ENCODE measurements around the gene ADGRV1. TPM values are rescaled to one million over a fixed set of nuclear protein-coding genes. Genes with fewer than 3 reads are reported as not detected.

ADGRV1 gene
- total RNA-seq, 1 donor from 2014 or later: 10.0 TPM

DNA sequence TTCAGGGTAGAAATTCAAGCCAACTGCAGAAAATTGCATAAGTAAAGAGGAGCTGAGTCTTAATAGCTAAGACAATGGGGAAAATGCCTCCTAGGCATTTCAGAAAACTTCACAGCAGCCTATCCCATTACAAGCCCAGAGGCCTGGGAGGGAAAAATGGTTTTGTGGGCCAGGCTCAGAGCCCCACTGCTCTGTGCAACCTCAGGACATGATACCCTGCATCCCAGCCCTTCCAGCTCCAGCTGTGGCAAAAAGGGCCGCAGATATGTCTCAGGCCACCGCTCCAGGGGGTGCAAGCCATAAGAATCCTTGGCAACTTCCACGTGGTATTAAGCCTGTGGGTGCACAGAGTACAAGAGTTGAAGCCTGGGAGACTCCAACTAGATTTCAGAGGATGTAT is 437.5 kb downstream of the ADGRV1 start:
- no peak overlapping the region for H3K27ac Mint-ChIP-seq (ENCODE audit: unreplicated experiment)
- Histone ChIP-seq H3K9ac (ENCODE audit: low read length) (no peak overlapping the region), H3K4me1 (ENCODE audit: insufficient read depth, low read length) (no peaks in the 10 kb centered on the region), H3K36me3 (ENCODE audit: insufficient read depth, low read length) (no peaks in the 10 kb centered on the region), H3K27me3 (ENCODE audit: insufficient read depth, low read length) (no peaks in the 10 kb centered on the region), H4K20me1 (ENCODE audit: insufficient read depth, low read length) (no peaks in the 10 kb centered on the region), H3K4me3 (ENCODE audit: insufficient read depth, low read depth, low read length) (no peak overlapping the region), H3K27ac (ENCODE audit: low read depth, low read length) (no peak overlapping the region), H2AFZ (ENCODE audit: low read depth, low read length) (no peak overlapping the region), H3K9me3 (ENCODE audit: insufficient read depth, low read depth, low read length) (peaks cover 2% of the 10 kb centered on the region), H3K79me2 (ENCODE audit: insufficient read depth, low read length) (no peaks in the 10 kb centered on the region), H3K4me2 (ENCODE audit: low read length) (no peak overlapping the region)
- TF ChIP-seq EZH2 (IDR thresholded peaks at IDR 0.05; ENCODE audit: insufficient read depth, low read length): no peak
- TF ChIP-seq, protein P1, sequence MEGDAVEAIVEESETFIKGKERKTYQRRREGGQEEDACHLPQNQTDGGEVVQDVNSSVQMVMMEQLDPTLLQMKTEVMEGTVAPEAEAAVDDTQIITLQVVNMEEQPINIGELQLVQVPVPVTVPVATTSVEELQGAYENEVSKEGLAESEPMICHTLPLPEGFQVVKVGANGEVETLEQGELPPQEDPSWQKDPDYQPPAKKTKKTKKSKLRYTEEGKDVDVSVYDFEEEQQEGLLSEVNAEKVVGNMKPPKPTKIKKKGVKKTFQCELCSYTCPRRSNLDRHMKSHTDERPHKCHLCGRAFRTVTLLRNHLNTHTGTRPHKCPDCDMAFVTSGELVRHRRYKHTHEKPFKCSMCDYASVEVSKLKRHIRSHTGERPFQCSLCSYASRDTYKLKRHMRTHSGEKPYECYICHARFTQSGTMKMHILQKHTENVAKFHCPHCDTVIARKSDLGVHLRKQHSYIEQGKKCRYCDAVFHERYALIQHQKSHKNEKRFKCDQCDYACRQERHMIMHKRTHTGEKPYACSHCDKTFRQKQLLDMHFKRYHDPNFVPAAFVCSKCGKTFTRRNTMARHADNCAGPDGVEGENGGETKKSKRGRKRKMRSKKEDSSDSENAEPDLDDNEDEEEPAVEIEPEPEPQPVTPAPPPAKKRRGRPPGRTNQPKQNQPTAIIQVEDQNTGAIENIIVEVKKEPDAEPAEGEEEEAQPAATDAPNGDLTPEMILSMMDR (IDR thresholded peaks at IDR 0.05; ENCODE audit: insufficient read depth, low read depth, low read length): no peak
- H3K27me3 Mint-ChIP-seq (ENCODE audit: low read depth, unreplicated experiment): no peaks in the 10 kb centered on the region
- DNase-seq (ENCODE audit: low read depth) (no peak), FAIRE-seq (no peak)
- no peaks in the 10 kb centered on the region for H3K4me1 Mint-ChIP-seq (ENCODE audit: low read depth, unreplicated experiment)
- H3K4me3 Mint-ChIP-seq (ENCODE audit: unreplicated experiment): no peak overlapping the region
- no peaks in the 10 kb centered on the region for H3K36me3 Mint-ChIP-seq (ENCODE audit: low read depth, unreplicated experiment)
- H3K9me3 Mint-ChIP-seq (ENCODE audit: unreplicated experiment): peaks cover 6% of the 10 kb centered on the region

DNA sequence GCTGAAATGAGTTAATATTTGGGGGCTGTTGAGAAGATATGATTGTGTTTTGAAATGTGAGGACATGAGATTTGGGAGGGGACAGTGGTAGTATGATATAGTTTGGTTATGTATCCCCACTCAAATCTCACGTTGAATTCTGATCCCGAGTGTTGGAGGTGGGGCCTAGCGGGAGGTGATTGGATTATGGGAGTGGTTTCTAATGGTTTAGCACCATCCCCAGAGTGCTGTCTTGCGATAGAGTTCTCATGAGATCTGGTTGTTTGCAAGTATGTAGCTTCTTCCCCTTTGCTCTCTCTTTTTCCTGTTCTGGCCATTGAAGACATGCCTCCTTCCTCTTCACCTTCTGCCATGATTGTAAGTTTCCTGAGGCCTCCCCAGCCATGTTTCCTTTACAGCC is 438.5 kb downstream of the ADGRV1 start:
- H3K4me2 ChIP-seq (ENCODE audit: low read length): no peak overlapping the region
- H3K4me1 Mint-ChIP-seq (ENCODE audit: low read depth, unreplicated experiment): no peaks in the 10 kb centered on the region
- no peak overlapping the region for H3K9ac ChIP-seq (ENCODE audit: low read length)
- H3K27ac Mint-ChIP-seq (ENCODE audit: unreplicated experiment): no peak overlapping the region
- DNase-seq (ENCODE audit: low read depth): no peak
- no peak for FAIRE-seq
- no peak overlapping the region for H2AFZ ChIP-seq (ENCODE audit: low read depth, low read length)
- H3K9me3 ChIP-seq (ENCODE audit: insufficient read depth, low read depth, low read length): peaks cover 2% of the 10 kb centered on the region
- no peaks in the 10 kb centered on the region for H3K27me3 Mint-ChIP-seq (ENCODE audit: low read depth, unreplicated experiment)
- no peak overlapping the region for H3K4me3 ChIP-seq (ENCODE audit: insufficient read depth, low read depth, low read length)
- no peaks in the 10 kb centered on the region for H3K79me2 ChIP-seq (ENCODE audit: insufficient read depth, low read length)
- H4K20me1 ChIP-seq (ENCODE audit: insufficient read depth, low read length): no peaks in the 10 kb centered on the region
- H3K9me3 Mint-ChIP-seq (ENCODE audit: unreplicated experiment): peaks cover 6% of the 10 kb centered on the region
- H3K36me3 ChIP-seq (ENCODE audit: insufficient read depth, low read length): no peaks in the 10 kb centered on the region
- H3K36me3 Mint-ChIP-seq (ENCODE audit: low read depth, unreplicated experiment): no peaks in the 10 kb centered on the region
- no peak overlapping the region for H3K4me3 Mint-ChIP-seq (ENCODE audit: unreplicated experiment)
- no peak for TF ChIP-seq EZH2 (IDR thresholded peaks at IDR 0.05; ENCODE audit: insufficient read depth, low read length)
- TF ChIP-seq, protein P1 (IDR thresholded peaks at IDR 0.05; ENCODE audit: insufficient read depth, low read depth, low read length): no peak
- H3K27ac ChIP-seq (ENCODE audit: low read depth, low read length): no peak overlapping the region
- no peaks in the 10 kb centered on the region for H3K4me1 ChIP-seq (ENCODE audit: insufficient read depth, low read length)
- H3K27me3 ChIP-seq (ENCODE audit: insufficient read depth, low read length): no peaks in the 10 kb centered on the region

GRCh38 chr5:91000743-91001142 is 442.1 kb downstream of the ADGRV1 start:
- TF ChIP-seq, protein P1 (IDR thresholded peaks at IDR 0.05; ENCODE audit: insufficient read depth, low read depth, low read length): no peak
- TF ChIP-seq EZH2 (IDR thresholded peaks at IDR 0.05; ENCODE audit: insufficient read depth, low read length): no peak
- Histone ChIP-seq H2AFZ (ENCODE audit: low read depth, low read length) (no peak overlapping the region), H4K20me1 (ENCODE audit: insufficient read depth, low read length) (no peaks in the 10 kb centered on the region), H3K27ac (ENCODE audit: low read depth, low read length) (no peak overlapping the region), H3K9me3 (ENCODE audit: insufficient read depth, low read depth, low read length) (no peaks in the 10 kb centered on the region), H3K4me3 (ENCODE audit: insufficient read depth, low read depth, low read length) (no peak overlapping the region), H3K36me3 (ENCODE audit: insufficient read depth, low read length) (no peaks in the 10 kb centered on the region), H3K4me2 (ENCODE audit: low read length) (no peak overlapping the region), H3K79me2 (ENCODE audit: insufficient read depth, low read length) (no peaks in the 10 kb centered on the region), H3K27me3 (ENCODE audit: insufficient read depth, low read length) (no peaks in the 10 kb centered on the region), H3K9ac (ENCODE audit: low read length) (no peak overlapping the region), H3K4me1 (ENCODE audit: insufficient read depth, low read length) (no peaks in the 10 kb centered on the region)
- Mint-ChIP-seq H3K9me3 (ENCODE audit: unreplicated experiment) (peaks cover 4% of the 10 kb centered on the region), H3K27ac (ENCODE audit: unreplicated experiment) (no peak overlapping the region), H3K4me1 (ENCODE audit: low read depth, unreplicated experiment) (no peaks in the 10 kb centered on the region), H3K4me3 (ENCODE audit: unreplicated experiment) (no peak overlapping the region), H3K36me3 (ENCODE audit: low read depth, unreplicated experiment) (no peaks in the 10 kb centered on the region), H3K27me3 (ENCODE audit: low read depth, unreplicated experiment) (no peaks in the 10 kb centered on the region)
- DNase-seq (ENCODE audit: low read depth): no peak
- no peak for FAIRE-seq
